GM23338 (cell line): Measurements from ENCODE around the gene DVL1. TPM values are rescaled to one million over a fixed set of nuclear protein-coding genes. Genes with fewer than 3 reads are reported as not detected.

ENCODE experiments used
- ATAC-seq: fragments of 200-7000 bp; cut with Tn5 transposase; 3 replicates; pipeline ENCODE4 v1.9.1; 2020
- DNase-seq: peaks from one replicate; pipeline ENCODE4 v3.0.0-alpha.2; 2015; ENCODE audit warnings: low spot score
- H2AFZ ChIP-seq: fragments of 200-600 bp; sonication (generic); 2 replicates; pipeline ENCODE4 v1.8.0; 2016; ENCODE audit warnings: antibody characterized with exemption, mild to moderate bottlenecking, moderate library complexity
- H3F3A ChIP-seq: fragments of 200-600 bp; sonication (generic); replicated peaks from 2 replicates; pipeline ENCODE4 v1.8.0; 2017; ENCODE audit warnings: antibody characterized with exemption, mixed run types, low read depth
- H3K27ac ChIP-seq: fragments of 200-600 bp; sonication (generic); 2 replicates; pipeline ENCODE4 v1.6.1; 2016; ENCODE audit warnings: low read depth
- H3K27me3 ChIP-seq: fragments of 200-600 bp; sonication (generic); 2 replicates; pipeline ENCODE4 v1.8.0; 2016; ENCODE audit warnings: mild to moderate bottlenecking, mixed run types, moderate library complexity; ENCODE audit not compliant: insufficient read depth
- H3K36me3 ChIP-seq: fragments of 200-600 bp; sonication (generic); 2 replicates; pipeline ENCODE4 v1.8.0; 2016; ENCODE audit warnings: mild to moderate bottlenecking; ENCODE audit not compliant: insufficient read depth
- H3K4me1 ChIP-seq: fragments of 200-600 bp; sonication (generic); 2 replicates; pipeline ENCODE4 v1.8.0; 2016; ENCODE audit warnings: mild to moderate bottlenecking, moderate library complexity; ENCODE audit not compliant: insufficient read depth
- H3K4me2 ChIP-seq: fragments of 200-600 bp; sonication (generic); 2 replicates; pipeline ENCODE4 v1.7.1; 2017; ENCODE audit warnings: mixed run types
- H3K4me3 ChIP-seq: fragments of 200-600 bp; sonication (generic); 2 replicates; pipeline ENCODE4 v1.6.1; 2016; ENCODE audit warnings: mixed run types
- H3K79me2 ChIP-seq: fragments of 200-600 bp; sonication (generic); replicated peaks from 2 replicates; pipeline ENCODE4 v1.8.0; 2017; ENCODE audit warnings: mild to moderate bottlenecking; ENCODE audit not compliant: insufficient read depth
- H3K9me2 ChIP-seq: fragments of 200-600 bp; sonication (generic); 2 replicates; pipeline ENCODE4 v1.8.0; 2017; ENCODE audit not compliant: insufficient read depth
- H4K20me1 ChIP-seq: fragments of 200-600 bp; sonication (generic); replicated peaks from 2 replicates; pipeline ENCODE4 v1.8.0; 2017; ENCODE audit warnings: mild to moderate bottlenecking; ENCODE audit not compliant: insufficient read depth
- H3K27ac Mint-ChIP-seq: 2 replicates; pipeline ENCODE4 v1.8.0; 2020; ENCODE audit warnings: inconsistent platforms, mild to moderate bottlenecking, moderate library complexity, mixed read lengths
- H3K27me3 Mint-ChIP-seq: 3 replicates; pipeline ENCODE4 v1.8.0; 2022; ENCODE audit warnings: low read depth, mild to moderate bottlenecking, moderate library complexity, mixed read lengths, inconsistent platforms; ENCODE audit not compliant: insufficient read depth, poor library complexity
- H3K36me3 Mint-ChIP-seq: 3 replicates; pipeline ENCODE4 v1.8.0; 2021; ENCODE audit warnings: low read depth, mild to moderate bottlenecking, inconsistent platforms, moderate library complexity, mixed read lengths
- H3K4me1 Mint-ChIP-seq: 3 replicates; pipeline ENCODE4 v1.8.0; 2020; ENCODE audit warnings: mild to moderate bottlenecking, inconsistent platforms, mixed read lengths
- H3K4me3 Mint-ChIP-seq: 3 replicates; pipeline ENCODE4 v1.8.0; 2021; ENCODE audit warnings: moderate library complexity, mild to moderate bottlenecking, inconsistent platforms, mixed read lengths
- H3K9me3 Mint-ChIP-seq: 3 replicates; pipeline ENCODE4 v1.8.0; 2020; ENCODE audit warnings: moderate library complexity, mild to moderate bottlenecking, inconsistent platforms, mixed read lengths
- CREB1 ChIP-seq: fragments of 250-450 bp; sonication (Bioruptor Pico); IDR thresholded peaks from 2 replicates; pipeline ENCODE4 v1.5.0; 2020; ENCODE audit warnings: low read depth, mild to moderate bottlenecking, moderate library complexity
- CTCF ChIP-seq, 2 experiments: fragments of 200-600 bp in 1 of 2; sonication (generic) in 1 of 2; conservative IDR thresholded peaks; 2 replicates each; pipeline versions ENCODE4 v1.5.1 to v1.6.1; 2016 to 2017; ENCODE audit warnings: antibody characterized with exemption in 2 of 2, low read depth in 2 of 2, mild to moderate bottlenecking in 2 of 2, moderate library complexity in 1 of 2
- ETS1 ChIP-seq: IDR thresholded peaks from 2 replicates; pipeline ENCODE4 v1.6.1; 2016; ENCODE audit warnings: antibody characterized with exemption
- EZH2 ChIP-seq: fragments of 200-600 bp; sonication (generic); IDR thresholded peaks from one replicate; pipeline ENCODE4 v1.8.0; 2017; ENCODE audit warnings: antibody characterized with exemption, mild to moderate bottlenecking, low read depth; ENCODE audit not compliant: unreplicated experiment
- EZH2phosphoT487 ChIP-seq: fragments of 200-600 bp; sonication (generic); IDR thresholded peaks from one replicate; pipeline ENCODE4 v1.8.1; 2018; ENCODE audit warnings: antibody characterized with exemption; ENCODE audit not compliant: unreplicated experiment
- NANOG ChIP-seq: IDR thresholded peaks from 2 replicates; pipeline ENCODE4 v1.6.1; 2016; ENCODE audit warnings: antibody characterized with exemption, borderline replicate concordance
- POLR2AphosphoS5 ChIP-seq: IDR thresholded peaks from 2 replicates; pipeline ENCODE4 v1.6.1; 2016; ENCODE audit warnings: antibody characterized with exemption, low read depth
- REST ChIP-seq: IDR thresholded peaks from one replicate; pipeline ENCODE4 v1.6.1; 2018; ENCODE audit warnings: antibody characterized with exemption; ENCODE audit not compliant: unreplicated experiment
- STAT1 ChIP-seq: IDR thresholded peaks from one replicate; pipeline ENCODE4 v1.6.1; 2016; ENCODE audit warnings: antibody characterized with exemption; ENCODE audit not compliant: unreplicated experiment
- ZNF462 ChIP-seq: fragments of 250-450 bp; sonication (Bioruptor Pico); IDR thresholded peaks from 2 replicates; pipeline ENCODE4 v1.5.0; 2020; ENCODE audit warnings: mild to moderate bottlenecking, moderate library complexity
- polyA plus RNA-seq: library from polyadenylated mRNA; unstranded; fragments of >200 nt; fragmentation: Nextera tagmentation; extraction: Ambion mirVana; gene quantifications from 2 replicates; pipeline ENCODE4 v1.2.1, GENCODE V29; 2016
- total RNA-seq: library from RNA; depleted of rRNA; stranded (reverse); fragments of >200 nt; shearing (Covaris generic); gene quantifications from 2 replicates; pipeline ENCODE4 v1.2.3, GENCODE V29; 2014

Gene DVL1
- total and polyA plus RNA-seq, 2 experiments from 2014 or later, result 13.5 to 69.7 TPM

GRCh38 chr1:1360506-1361169 lies 11.4 kb upstream of the DVL1 start (continued):
- no peak for TF ChIP-seq CTCF (conservative IDR thresholded peaks at IDR 0.05; ENCODE audit: low read depth in 2 of 2)
- no peak for TF ChIP-seq CREB1 (CRISPR knock-in tag)
- no peak for TF ChIP-seq EZH2
- TF ChIP-seq REST, result no peak
- no peak for TF ChIP-seq ETS1
- no peak for TF ChIP-seq EZH2phosphoT487
- no peak for TF ChIP-seq NANOG

- H3K27ac ChIP-seq, result no peak overlapping the region
- peaks cover 19% of the 10 kb centered on the region; the same call in 1 of the 2 replicates for H3F3A ChIP-seq
- H3K27ac Mint-ChIP-seq, result peak overlapping the region; percentile 44; the same call in 1 of the 2 replicates
- H3K4me3 Mint-ChIP-seq, result no peak overlapping the region; the same call in 2 of the 3 replicates
- H2AFZ ChIP-seq, result no peak overlapping the region
- H3K4me2 ChIP-seq, result no peak overlapping the region
- no peaks in the 10 kb centered on the region for H3K36me3 Mint-ChIP-seq
- H3K4me1 Mint-ChIP-seq, result peaks cover 31% of the 10 kb centered on the region
- peaks cover 22% of the 10 kb centered on the region for H3K4me1 ChIP-seq
- DNase-seq (no peak), ATAC-seq (no peak)
- H3K9me3 Mint-ChIP-seq, result no peaks in the 10 kb centered on the region; the same call in 2 of the 3 replicates
- H3K9me2 ChIP-seq, result no peaks in the 10 kb centered on the region
- no peaks in the 10 kb centered on the region for H3K36me3 ChIP-seq
- no peaks in the 10 kb centered on the region for H4K20me1 ChIP-seq
- H3K4me3 ChIP-seq, result no peak overlapping the region
- TF ChIP-seq STAT1, result no peak
- TF ChIP-seq EZH2phosphoT487, result no peak
- no peak for TF ChIP-seq ZNF462 (CRISPR knock-in tag)
- no peak for TF ChIP-seq POLR2AphosphoS5
- TF ChIP-seq NANOG, result no peak
- peaks cover 7% of the 10 kb centered on the region for H3K27me3 ChIP-seq
- peaks cover 19% of the 10 kb centered on the region for H3K27me3 Mint-ChIP-seq
- no peaks in the 10 kb centered on the region for H3K79me2 ChIP-seq
Measured at GRCh38 chr1:1359664-1360468, 10.6 kb upstream of the DVL1 start.
